Activated CD8-positive, alpha-beta memory T cell treated with anti-CD3 and anti-CD28 coated beads for 1 hour (primary cell): Measurements from ENCODE around the gene RBM17.
"Not testable (repeated sequence)": the region's sequence is repeated elsewhere in the genome, so short reads cannot be mapped to it uniquely, and the experiment has no call there.

Experiments
- DNase-seq, 2 donors: peaks; one replicate each; pipeline ENCODE4 v3.0.0-alpha.2; 2020; ENCODE audit warnings: low read depth in 1 of 2; ENCODE audit errors: extremely low read depth in 1 of 2

The RBM17 gene

DNA sequence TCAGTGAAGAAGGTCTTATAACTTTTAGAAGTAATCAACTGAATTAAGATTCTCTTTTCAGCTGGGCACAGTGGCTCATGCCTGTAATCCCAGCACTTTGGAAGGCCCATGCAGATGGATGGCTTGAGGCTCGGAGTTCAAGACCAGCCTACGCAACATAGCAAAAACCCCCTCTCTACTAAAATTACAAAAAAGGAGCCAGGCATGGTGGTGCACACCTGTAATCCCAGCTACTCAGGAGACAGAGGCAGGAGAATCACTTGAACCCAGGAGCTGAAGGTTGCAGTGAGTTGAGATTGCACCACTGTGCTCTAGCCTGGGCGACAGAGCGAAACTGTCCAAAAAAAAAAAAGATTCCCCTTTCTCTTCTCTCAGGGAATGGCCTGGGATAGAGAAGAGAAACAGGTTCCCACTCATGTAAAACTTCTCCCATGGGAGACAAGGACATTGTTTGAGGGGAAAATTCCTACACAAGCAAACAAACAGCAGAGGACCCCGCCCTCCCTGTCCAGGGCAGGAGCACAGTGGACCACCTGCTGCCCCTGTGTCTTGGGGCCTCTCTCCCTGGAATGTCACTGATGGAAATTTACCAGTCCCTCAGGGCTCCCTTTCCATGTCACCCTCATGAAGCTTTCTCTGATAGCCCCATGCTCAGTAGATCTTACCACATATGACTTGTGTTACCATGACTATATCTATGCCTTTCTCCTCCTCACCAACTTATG, 32.3 kb upstream of the RBM17 start:
- DNase-seq = no peak

GRCh38 chr10:6058682-6059475, 30.0 kb upstream of the RBM17 start:
- no peak for DNase-seq

GRCh38 chr10:6059506-6059905, 29.3 kb upstream of the RBM17 start:
- DNase-seq = no peak

GRCh38 chr10:6061056-6061455, 27.8 kb upstream of the RBM17 start:
- no peak for DNase-seq

GRCh38 chr10:6062101-6062771, 26.6 kb upstream of the RBM17 start, which contains the start of gene IL2RA:
Gene IL2RA (minus strand): TSS chr10:6062367. CDS start chr10:6062151, 216 bp downstream.
- DNase-seq = peak in 1 of 2 donors; percentile 20

DNA sequence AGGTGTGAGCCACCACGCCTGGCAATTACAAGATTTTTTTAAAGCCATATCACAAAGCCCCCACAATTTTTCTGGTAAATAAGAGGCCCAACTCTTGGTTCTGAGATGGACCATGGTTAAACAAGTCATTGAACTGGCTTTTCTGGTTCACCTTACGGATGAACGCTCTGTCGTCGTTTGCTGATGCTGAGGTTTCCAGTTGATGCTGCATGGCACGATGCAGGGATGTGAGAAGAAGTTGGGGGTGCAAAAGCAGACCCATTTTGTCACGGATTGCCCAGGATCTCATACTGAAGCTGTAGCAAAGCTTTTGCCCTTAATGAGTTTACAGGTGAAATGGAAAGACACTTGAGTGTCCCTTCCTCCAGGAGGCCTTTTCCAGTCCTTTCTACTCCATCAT, 24.7 kb upstream of the RBM17 start:
- DNase-seq = no peak

- not testable (repeated sequence) for DNase-seq
Measured at GRCh38 chr10:6064726-6065125, 24.1 kb upstream of the RBM17 start.

- no peak for DNase-seq
Measured at GRCh38 chr10:6065406-6065805, 23.4 kb upstream of the RBM17 start.

DNA sequence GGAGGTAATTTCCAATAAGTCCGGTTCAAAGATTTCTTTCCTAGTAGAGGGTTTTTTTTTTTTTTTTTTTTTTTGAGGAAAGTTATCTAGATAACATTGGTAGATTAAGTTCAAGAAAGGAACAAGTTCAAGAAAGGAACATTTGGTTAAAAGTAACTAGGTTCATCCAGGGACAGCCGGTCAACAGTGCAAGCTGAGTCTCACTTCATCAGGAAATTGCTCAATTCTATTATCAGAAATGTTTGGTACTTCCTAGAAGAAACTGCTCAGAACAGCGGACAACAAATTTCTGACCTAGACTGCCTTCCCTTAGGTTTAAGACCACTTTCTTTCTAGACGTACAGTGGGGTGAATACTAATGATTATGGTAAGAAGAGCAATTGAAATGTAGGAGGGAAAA, 23.0 kb upstream of the RBM17 start:
- no peak for DNase-seq

- no peak for DNase-seq
Measured at GRCh38 chr10:6067457-6067856, 21.4 kb upstream of the RBM17 start.

DNA sequence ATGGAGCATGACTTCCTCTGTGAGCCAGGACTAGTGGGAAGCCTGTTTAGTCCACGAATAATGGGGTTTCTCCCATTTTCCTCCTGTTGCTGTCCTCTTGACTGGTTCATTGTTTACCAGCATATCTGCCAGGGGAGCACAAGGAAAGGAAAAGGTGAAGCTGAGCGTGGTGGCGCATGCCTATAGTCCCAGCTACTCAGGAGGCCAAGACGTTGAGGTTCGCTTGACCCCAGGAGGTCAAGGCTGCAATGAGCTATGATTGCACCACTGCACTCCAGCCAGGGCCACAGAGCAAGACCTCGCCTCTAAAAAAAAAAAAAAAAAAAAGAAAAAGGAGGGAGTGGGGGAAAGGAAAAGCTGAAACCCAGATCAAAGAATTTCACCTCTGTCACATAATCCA, 20.8 kb upstream of the RBM17 start:
- no peak for DNase-seq

DNA sequence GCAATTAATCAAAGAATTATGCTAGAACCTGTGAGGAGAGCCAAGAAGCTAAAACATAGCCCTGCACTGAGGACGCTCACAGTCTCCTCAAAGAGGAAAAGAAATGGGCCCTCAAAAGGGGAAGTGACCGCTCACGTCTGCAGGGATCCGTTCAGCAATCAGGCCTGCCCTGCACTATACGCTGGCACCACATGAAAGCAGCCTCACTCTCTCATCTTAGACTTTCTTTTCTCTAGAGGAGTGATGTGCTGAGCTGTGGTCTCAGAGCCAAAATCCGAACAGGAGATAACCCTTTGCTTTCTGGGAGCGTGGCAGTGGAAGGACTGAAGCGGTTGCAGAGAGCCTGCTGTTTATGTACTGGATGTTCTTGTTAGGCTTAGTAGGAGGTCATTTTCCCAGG, 20.4 kb upstream of the RBM17 start:
- no peak for DNase-seq

- no peak for DNase-seq
Measured at GRCh38 chr10:6069081-6069931, 19.5 kb upstream of the RBM17 start.

GRCh38 chr10:6070660-6071059, 18.2 kb upstream of the RBM17 start:
- no peak for DNase-seq

DNA sequence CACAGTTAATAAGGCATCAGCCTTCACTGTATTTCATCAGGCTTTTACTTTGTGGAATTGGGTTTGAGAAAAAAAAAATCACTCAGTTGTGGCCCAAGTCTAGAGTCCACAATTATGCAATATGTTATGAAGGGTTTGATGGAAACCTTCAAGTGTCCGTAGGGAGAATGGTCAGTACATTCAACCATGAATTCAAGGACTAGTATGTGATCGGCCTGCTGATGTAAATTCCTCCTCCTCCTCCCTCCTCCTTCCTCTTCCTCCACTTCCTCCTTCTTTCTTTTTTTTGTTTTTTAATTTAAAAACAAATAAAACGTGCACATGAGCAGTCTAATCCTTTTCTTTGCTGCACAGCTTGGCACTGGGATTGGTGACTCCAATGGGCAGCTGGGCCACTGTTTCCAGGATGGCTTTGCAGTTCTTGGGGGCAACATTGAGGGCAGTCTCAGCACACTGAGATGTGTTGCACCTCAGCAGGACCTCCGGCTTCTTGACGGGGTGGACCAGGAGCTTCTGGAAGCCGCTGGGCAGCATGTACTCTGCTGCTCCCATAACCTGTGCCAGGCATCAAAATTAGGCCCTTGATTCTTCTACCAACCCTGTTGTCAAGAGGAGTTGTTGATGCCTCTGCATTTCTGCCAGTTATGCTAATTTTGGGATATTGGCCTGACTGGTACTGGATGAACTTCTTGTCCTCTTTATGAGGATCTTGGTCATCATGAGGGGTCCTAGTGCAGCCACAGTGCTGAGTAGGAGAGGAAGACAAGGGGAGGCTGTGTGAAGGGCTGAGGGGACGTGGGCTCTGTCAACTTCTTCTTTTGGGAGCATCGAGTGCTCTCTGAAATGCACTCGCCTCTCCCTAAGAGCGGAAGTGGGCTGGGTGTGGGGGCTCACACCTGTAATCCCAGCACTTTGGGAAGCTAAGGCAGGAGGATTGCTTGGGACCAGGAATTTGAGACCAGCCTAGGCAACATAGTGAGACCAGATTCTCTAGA, 17.4 kb upstream of the RBM17 start:
- no peak for DNase-seq

- DNase-seq = no peak
Measured at GRCh38 chr10:6072215-6072934, 16.5 kb upstream of the RBM17 start.

DNA sequence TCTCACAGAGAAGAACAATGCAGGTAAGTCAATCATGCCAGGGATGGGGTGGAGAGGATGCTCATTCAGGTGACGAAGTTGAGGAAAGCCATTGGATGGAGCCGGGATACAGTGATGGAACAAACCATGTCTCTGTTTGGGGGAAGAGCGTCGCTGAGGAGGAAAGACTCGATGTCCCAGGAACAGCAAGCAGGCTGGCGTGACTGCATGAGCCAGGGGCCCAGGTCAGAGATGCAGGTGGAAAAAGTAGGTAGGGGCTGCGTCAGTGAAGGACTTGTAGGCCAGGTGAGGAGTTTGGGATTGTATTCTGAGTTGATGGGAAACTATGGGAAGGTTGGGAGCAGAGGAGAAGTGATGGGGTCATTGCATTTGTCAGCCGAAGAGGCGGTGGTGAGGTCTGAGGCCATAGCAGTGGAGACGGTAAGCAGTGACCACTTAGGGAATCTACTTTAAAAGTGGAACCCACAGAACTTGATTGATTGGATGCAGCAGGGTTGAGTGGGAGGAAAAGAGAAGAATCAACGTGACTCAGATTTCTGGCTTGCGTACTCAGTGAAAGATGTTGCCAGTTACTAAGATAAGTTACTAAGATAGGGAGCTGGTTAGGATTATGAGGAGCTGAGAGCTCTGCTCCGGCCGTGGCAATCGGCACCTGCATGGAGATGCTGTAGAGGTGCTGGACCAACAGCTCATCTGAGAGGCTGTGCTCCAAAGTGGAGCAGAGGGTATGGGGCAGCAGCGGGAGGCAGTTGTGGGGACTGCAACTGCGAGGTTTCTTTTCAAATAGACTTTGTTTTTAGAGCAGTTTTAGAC, 14.1 kb upstream of the RBM17 start:
- no peak for DNase-seq

- no peak for DNase-seq
Measured at GRCh38 chr10:6077071-6077675, 11.7 kb upstream of the RBM17 start.
